HL-60 (cell line): ENCODE results near the gene PTPRQ.

Experiments used
- DNase-seq, 2 experiments: peaks; one replicate each; pipeline ENCODE4 v3.0.0-alpha.2; 2010 to 2020; ENCODE audit warnings: low read depth in 1 of 2, low spot score in 1 of 2
- H3K27ac ChIP-seq: fragments of 250-450 bp; sonication (Bioruptor Pico); replicated peaks from 2 replicates; pipeline ENCODE4 v1.5.1; 2020; ENCODE audit warnings: mild to moderate bottlenecking, moderate library complexity
- H3K27me3 ChIP-seq: fragments of 250-450 bp; sonication (Bioruptor Pico); 2 replicates; pipeline ENCODE4 v1.5.1; 2021; ENCODE audit warnings: mild to moderate bottlenecking, moderate library complexity; ENCODE audit not compliant: insufficient read depth, poor library complexity, severe bottlenecking
- H3K4me3 ChIP-seq: replicated peaks from 2 replicates; pipeline ENCODE4 v1.5.1; 2011; ENCODE audit warnings: mild to moderate bottlenecking, control low read depth, low read length; ENCODE audit not compliant: insufficient read depth
- GABPA ChIP-seq: IDR thresholded peaks from 2 replicates; pipeline ENCODE4 v1.6.1; 2012; ENCODE audit warnings: low read depth
- POLR2AphosphoS5 ChIP-seq: IDR thresholded peaks from 2 replicates; pipeline ENCODE4 v1.6.1; 2012; ENCODE audit warnings: low read depth
- SPI1 ChIP-seq: IDR thresholded peaks from 2 replicates; pipeline ENCODE4 v1.6.1; 2012; ENCODE audit warnings: low read depth, mild to moderate bottlenecking, borderline replicate concordance
- TF ChIP-seq, protein P1 (sequence below): IDR thresholded peaks from 2 replicates; pipeline ENCODE4 v1.6.1; 2012; ENCODE audit warnings: low read depth; ENCODE audit not compliant: insufficient replicate concordance
- TF ChIP-seq, protein P2 (sequence below): IDR thresholded peaks from one replicate; pipeline ENCODE4 v1.5.1; 2011; ENCODE audit warnings: low read length, control low read depth, inconsistent platforms; ENCODE audit not compliant: insufficient read depth

PTPRQ gene

DNA sequence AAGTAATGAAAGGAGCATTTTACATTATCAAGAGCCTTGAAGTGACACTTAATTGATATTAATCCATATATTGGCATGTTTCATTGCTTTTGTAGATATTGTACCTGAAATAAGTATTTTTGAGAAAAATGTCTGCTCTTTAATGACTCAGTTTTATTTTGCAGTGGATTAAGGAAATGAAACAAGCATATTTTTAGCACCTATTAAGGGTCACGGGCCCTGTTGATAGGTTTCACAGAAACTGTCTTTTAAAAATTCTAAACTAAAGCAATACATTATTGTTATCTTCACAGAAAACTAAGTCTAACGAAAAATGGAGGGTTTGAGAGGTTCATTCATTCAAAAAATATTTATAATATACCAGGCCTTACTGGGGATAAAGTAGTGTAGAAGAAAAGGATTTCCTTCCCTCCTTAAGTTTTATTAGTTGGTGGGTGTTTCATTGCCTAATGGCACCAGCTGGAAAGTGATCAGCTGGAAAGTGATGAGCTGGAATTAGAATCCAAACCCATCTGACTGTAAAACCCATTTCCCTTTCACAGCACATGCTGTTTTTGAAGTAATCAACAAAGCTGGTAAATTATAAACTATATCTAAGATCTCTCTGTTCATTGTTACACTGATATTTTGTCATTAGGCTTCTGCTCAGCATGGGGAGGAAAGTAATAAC lies 54.2 kb downstream of the PTPRQ start:
- DNase-seq: no peak
- H3K27me3 ChIP-seq: no peaks in the 10 kb centered on the region
- H3K4me3 ChIP-seq: no peak overlapping the region
- no peak overlapping the region for H3K27ac ChIP-seq
- TF ChIP-seq, protein P1, sequence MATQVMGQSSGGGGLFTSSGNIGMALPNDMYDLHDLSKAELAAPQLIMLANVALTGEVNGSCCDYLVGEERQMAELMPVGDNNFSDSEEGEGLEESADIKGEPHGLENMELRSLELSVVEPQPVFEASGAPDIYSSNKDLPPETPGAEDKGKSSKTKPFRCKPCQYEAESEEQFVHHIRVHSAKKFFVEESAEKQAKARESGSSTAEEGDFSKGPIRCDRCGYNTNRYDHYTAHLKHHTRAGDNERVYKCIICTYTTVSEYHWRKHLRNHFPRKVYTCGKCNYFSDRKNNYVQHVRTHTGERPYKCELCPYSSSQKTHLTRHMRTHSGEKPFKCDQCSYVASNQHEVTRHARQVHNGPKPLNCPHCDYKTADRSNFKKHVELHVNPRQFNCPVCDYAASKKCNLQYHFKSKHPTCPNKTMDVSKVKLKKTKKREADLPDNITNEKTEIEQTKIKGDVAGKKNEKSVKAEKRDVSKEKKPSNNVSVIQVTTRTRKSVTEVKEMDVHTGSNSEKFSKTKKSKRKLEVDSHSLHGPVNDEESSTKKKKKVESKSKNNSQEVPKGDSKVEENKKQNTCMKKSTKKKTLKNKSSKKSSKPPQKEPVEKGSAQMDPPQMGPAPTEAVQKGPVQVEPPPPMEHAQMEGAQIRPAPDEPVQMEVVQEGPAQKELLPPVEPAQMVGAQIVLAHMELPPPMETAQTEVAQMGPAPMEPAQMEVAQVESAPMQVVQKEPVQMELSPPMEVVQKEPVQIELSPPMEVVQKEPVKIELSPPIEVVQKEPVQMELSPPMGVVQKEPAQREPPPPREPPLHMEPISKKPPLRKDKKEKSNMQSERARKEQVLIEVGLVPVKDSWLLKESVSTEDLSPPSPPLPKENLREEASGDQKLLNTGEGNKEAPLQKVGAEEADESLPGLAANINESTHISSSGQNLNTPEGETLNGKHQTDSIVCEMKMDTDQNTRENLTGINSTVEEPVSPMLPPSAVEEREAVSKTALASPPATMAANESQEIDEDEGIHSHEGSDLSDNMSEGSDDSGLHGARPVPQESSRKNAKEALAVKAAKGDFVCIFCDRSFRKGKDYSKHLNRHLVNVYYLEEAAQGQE: no peak
- TF ChIP-seq POLR2AphosphoS5 (no peak), SPI1 (no peak)

DNA sequence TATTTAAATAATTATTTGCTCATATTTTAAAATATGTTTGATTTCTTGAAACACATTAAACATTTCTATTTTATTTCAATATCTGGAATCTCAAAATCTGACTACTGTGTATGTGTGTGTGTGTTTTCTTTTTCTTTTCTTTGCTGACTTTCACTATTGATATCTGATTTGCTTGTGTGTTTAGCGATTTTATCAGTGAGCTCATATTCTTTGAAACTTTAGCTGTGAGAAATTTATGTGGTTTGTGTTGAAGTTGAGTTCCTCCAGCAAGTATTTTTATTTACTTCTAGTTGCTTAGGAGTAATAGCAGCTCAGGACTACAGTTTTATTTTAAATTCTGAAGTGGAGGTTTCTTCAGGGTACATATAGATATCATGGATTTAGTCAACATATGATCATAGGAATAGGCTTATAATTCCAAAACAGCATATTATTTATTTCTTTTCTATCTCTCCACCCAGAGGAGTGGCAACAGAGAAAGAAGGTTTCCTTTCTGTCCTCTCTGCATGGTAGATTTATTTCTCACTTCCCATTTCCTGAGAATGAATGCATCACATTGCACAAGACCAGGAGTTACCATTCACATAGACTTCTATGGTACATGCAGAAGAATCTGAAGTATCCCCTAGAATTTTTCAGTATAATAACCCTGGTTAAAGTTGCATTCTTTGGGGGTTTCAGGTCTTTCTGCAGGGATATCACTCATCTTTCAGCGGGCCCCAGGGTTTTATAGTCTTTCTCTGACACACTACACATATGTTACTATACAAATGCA lies 60.5 kb downstream of the PTPRQ start:
- H3K27me3 ChIP-seq: no peaks in the 10 kb centered on the region
- H3K4me3 ChIP-seq: no peak overlapping the region
- DNase-seq: no peak
- TF ChIP-seq, protein P2, sequence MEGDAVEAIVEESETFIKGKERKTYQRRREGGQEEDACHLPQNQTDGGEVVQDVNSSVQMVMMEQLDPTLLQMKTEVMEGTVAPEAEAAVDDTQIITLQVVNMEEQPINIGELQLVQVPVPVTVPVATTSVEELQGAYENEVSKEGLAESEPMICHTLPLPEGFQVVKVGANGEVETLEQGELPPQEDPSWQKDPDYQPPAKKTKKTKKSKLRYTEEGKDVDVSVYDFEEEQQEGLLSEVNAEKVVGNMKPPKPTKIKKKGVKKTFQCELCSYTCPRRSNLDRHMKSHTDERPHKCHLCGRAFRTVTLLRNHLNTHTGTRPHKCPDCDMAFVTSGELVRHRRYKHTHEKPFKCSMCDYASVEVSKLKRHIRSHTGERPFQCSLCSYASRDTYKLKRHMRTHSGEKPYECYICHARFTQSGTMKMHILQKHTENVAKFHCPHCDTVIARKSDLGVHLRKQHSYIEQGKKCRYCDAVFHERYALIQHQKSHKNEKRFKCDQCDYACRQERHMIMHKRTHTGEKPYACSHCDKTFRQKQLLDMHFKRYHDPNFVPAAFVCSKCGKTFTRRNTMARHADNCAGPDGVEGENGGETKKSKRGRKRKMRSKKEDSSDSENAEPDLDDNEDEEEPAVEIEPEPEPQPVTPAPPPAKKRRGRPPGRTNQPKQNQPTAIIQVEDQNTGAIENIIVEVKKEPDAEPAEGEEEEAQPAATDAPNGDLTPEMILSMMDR: no peak
- TF ChIP-seq POLR2AphosphoS5: no peak
- TF ChIP-seq, protein P1: no peak
- TF ChIP-seq GABPA: no peak
- TF ChIP-seq SPI1: no peak
- H3K27ac ChIP-seq: no peak overlapping the region

DNA sequence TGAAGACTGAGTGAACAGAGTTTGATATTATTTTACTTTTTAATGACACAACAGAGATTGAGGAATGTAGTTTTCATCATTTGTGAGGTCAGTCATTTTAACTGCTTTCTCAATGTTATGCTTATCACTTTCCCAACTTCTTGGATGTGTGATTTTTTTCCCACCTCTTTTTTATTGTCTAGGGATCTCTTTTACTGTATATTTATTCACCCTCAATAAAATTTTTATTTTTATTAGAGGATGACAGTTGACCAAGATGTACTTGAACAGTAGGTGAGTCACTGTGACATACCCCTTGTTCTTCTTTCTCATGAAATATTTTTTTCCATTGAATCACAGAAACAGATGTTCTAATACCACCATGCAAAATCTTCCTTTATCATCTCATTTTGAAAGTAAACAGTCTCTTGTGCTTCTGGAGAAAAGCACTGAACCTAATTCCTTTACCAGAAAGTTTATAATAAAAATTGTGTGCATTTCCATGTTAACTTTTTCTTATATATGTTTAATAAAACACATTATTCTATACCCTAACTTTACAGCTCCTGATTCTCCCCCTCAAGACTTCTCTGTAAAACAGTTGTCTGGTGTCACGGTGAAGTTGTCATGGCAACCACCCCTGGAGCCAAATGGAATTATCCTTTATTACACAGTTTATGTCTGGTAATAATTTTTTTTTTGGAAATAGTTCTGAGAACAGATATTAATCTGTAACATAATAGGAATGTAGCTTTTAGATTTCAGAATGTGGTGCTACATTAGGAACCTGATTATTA lies 65.9 kb downstream of the PTPRQ start:
- Histone ChIP-seq H3K27me3 (peaks cover 4% of the 10 kb centered on the region), H3K27ac (no peak overlapping the region), H3K4me3 (no peak overlapping the region)
- no peak for TF ChIP-seq POLR2AphosphoS5
- TF ChIP-seq, protein P1: no peak
- no peak for TF ChIP-seq SPI1
- TF ChIP-seq, protein P2: no peak
- TF ChIP-seq GABPA: no peak
- DNase-seq: no peak
